Transverse colon (tissue), 3 donors: ENCODE measurements around the gene WAS.

Experiments used
- POLR2A ChIP-seq: fragments of 450-650 bp; IDR thresholded peaks from one replicate; pipeline ENCODE4 v1.6.1; 2016; ENCODE audit warnings: antibody characterized with exemption, mild to moderate bottlenecking, moderate library complexity
- POLR2AphosphoS5 ChIP-seq, 3 donors: sonication (generic); formaldehyde crosslinking; IDR thresholded peaks; one replicate each; pipeline ENCODE4 v1.6.1; 2016; ENCODE audit warnings: antibody characterized with exemption in 3 of 3

DNA sequence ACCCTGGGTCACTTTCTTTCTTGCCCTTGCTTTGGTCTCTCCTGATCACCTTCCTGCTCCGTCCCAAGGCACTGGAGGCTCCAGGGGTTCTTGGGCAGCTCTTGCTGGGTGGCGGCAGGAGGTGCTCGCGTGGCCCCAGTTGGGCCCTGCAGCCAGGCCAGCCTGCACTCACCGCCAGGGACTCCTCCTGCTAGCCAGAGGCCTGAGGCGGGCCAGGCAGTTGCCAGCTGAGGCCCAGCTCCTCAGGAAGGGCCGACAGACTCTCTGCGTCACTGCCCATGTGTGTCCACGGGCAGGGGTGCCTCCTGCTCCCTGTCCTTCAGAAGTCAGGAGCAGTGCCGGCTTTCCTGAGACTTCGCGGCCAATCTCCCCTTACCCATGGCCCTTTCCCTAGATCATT lies 22.3 kb downstream of the WAS start:
- no peak for TF ChIP-seq POLR2A
- no peak for TF ChIP-seq POLR2AphosphoS5 (IDR thresholded peaks at IDR 0.05)
